NCI-H187 (cell line): ENCODE measurements around the gene HPSE2.

ENCODE experiments used
- DNase-seq, 2 experiments: peaks; one replicate each; lab custom pipeline; 2025; lab: John Stamatoyannopoulos, UW

Gene HPSE2

DNA sequence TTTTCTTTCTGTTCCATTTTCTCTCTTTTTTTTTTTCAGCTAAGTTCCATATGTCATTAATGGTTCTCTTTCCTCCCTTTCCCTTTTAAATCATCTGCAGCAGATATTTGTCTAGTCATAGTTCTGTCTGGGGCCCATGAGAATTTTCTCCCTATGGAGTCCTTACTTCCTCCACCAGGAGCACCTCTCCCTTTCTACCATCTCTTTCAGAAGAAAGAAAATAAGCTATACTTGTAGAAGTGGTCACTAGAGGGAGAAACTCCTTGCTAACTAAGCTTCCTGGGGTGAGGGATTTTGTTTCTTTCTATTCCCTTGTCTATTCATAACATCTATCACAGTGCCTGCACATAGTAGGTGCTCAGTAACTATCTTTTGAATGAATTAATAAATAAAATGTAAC lies 558.8 kb downstream of the HPSE2 start:
- DNase-seq, result no peak

GRCh38 chr10:98675902-98676301 lies 559.8 kb downstream of the HPSE2 start:
- DNase-seq, result no peak

- DNase-seq, result peak; percentile 20 to 40
These were observed 562.4 kb downstream of the HPSE2 start for GRCh38 chr10:98673171-98673782.

DNA sequence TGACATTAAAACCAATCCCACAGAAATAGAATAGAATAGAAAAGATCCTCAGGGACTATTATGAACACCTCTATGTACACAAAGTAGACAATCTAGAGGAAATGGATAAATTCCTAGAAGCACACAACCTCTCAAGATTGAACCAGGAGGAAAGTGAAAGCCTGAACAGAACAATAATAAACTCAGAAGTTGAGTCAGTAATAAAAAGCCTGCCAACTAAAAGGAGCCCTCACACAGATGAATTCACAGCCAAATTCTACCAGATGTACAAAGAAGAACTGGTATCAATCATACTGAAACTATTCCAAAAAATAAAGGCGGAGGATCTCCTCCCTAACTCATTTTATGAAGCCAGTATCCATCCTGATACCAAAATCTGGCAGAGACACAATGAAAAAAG lies 568.6 kb downstream of the HPSE2 start:
- DNase-seq, result no peak

DNA sequence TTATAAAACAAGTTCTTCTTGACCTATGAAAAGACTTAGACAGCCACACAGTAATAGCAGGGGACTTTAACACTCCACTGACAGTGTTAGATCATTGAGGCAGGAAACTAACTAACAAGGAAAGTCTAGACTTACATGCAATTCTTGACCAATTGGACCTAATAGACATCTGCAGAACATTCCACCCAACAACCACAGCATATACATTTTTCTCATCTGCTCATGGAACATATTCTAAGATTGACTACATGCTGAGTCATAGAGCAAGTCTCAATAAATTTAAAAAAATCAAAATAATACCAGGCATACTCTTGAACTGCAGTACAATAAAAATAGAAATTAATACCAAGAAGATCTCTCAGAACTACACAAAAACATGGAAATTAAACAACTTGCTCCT lies 569.4 kb downstream of the HPSE2 start:
- DNase-seq, result no peak

- DNase-seq, result no peak
These were observed 571.2 kb downstream of the HPSE2 start for GRCh38 chr10:98664329-98665042.

DNA sequence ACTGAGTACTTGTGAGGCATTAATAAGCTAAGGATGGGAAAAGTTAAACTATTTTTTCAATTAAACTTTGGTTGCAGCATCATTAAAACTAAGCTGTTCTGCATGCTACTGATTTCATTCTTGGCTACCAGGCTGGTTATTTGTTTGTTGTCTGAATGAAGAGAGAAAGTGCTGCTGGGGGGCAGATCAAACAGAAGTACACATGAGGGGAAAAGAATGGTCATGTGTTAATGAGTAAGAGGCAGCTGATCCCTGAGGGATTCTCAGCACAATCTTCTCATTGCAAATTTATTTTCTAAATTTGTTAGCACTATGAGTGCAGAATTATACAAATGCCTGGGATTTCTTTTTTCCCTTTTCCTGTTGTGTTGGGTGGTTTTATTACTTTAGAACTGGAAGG lies 575.7 kb downstream of the HPSE2 start:
- no peak for DNase-seq

- no peak for DNase-seq
These were observed 580.2 kb downstream of the HPSE2 start for GRCh38 chr10:98655492-98655891.

GRCh38 chr10:98649170-98649569 lies 586.5 kb downstream of the HPSE2 start:
- DNase-seq, result no peak

GRCh38 chr10:98646998-98647917 lies 588.4 kb downstream of the HPSE2 start:
- DNase-seq, result no peak

DNA sequence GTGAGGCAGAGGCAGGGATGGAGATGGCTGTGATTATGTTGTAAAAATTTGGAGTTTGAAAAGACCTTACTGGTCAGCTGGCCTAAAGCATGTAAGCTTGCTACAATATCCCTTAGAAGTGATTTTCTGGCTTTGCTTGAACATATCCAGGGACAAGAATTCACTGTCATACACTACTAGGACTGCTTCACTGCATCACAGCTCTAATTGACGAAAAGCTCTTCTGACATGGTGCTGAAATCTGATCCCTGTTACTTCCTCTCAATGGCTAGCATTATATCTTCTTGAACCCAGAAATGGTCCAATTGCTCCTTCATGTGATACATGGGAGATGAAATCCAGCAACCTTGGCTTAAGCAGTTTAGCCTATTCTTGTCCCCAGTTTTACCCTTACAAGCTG lies 591.2 kb downstream of the HPSE2 start:
- no peak for DNase-seq

GRCh38 chr10:98642281-98642680 lies 593.4 kb downstream of the HPSE2 start:
- no peak for DNase-seq

GRCh38 chr10:98638920-98639319 lies 596.7 kb downstream of the HPSE2 start:
- no peak for DNase-seq

- DNase-seq, result no peak
These were observed 598.7 kb downstream of the HPSE2 start for GRCh38 chr10:98636921-98637329.

DNA sequence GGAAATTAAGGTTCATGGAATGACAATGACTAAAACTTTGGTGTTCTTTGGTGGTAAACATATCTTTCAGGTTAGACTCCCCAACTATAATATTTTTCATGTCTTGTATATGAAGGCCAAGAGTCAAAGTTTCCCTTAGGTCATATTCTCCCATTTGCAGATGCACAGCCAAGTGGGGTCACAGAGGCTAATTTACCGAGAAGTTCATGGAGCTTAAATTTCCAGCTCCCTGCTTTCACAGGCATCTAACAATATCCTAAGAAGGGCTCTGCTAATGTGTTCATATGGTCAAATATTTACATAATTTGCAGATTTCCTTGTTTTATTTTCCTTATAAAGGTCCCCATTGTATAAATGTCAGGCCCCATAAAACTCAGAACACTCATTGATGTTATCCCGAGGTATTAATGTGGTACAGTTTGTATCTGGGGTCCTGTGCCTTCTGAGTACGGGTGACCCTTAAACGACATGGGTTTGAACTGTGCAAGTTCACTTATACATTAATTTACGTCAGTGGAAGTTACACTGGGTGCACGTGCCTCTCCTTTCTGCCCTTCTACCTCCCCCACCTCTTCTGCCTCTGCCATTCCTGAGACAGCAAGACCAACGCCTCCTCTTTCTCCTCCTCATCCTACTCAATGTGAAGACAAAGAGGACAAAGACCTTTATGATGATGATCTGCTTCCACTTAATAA lies 603.0 kb downstream of the HPSE2 start:
- no peak for DNase-seq

DNA sequence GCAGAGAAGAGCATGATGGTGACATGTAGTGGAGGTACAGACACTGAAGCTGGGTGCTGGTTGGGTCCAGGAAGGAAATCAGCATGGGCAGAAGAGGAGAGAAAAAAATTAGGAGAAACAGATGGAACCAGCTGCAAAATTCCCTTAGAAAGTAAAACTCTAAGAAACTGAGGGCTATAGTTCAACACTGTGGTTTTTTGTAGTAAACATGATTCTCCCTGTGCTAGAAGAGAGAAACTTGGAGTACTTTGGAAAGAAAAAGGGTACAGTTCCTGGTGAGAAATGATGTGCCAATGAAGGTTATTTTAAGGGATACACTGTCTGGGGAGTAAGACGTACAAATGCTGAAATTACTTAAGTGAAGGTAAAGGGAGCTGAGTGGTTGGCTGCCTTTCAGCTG lies 607.4 kb downstream of the HPSE2 start:
- no peak for DNase-seq

DNA sequence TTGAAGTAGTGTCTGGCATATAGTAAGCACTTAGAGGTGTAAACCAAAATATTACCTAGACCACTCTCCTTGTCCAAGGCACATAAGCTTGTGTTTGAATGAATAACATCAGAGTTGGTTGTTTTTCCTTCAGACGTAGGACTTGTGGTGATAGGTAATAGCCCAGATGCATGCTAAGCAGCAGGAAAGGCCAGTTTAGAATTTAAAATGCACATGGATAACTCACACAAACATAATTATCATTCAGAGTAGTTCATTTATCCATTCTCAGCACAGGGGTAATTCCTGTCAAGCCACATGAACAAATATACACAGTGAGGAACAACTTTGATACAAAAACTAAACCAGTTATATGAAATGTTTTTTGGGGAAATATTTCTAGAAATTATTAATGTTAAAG lies 607.9 kb downstream of the HPSE2 start:
- no peak for DNase-seq

DNA sequence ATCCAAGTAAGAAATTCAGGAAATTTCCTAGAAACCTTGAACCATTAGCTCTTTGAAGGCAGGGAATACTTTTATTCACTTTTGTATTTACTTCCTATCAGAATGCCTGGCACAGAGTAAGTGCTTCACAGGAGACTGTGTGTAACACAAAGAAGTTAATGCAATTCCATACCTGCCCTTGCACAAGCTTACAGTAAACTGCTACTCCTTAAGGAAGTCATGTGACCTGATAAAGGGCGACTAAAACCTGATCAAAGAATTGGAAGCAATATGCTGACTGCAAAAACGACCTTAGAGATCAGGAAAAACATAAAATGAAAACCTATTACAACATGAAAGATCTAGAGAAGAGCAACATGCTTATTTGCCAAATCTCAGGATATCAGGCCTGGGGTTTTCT lies 610.7 kb downstream of the HPSE2 start:
- no peak for DNase-seq

DNA sequence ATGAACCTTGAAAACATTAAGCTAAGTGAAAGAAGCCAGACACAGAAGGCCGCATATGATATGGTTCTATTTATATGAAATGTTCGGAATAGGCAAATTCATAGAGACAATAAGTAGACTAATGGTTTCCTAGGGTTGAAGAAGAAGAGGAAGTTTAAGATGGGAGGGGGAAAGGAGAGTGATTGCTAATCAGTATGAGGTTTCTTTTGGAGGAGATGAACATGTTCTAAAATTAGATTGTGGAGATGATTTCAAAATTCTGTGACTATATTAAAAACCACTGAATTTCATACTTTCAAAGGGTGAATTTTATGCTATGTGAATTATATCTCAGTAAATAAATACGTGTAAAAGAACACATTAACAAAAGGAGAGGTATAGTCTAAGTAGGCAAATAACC lies 612.5 kb downstream of the HPSE2 start:
- DNase-seq, result no peak

GRCh38 chr10:98621630-98622029 lies 614.0 kb downstream of the HPSE2 start:
- DNase-seq, result no peak

DNA sequence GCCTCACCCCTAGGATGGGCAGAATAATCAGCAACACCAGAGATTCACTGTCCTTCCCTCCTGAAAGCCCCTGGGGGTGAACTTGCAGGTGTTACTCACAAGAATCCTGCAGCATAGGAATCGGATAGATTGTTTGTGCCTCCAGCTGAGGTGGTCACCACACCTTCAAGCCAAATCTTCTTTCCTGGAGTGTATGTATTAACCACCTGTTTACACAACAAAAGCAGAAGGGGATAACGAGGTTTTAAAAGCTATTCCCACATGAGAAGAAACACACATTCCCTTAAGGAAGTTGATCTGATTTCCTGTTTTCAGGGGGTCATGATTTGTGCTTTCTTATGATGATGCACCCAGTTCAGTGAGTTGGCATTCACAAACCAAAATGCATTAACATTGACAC lies 615.1 kb downstream of the HPSE2 start:
- DNase-seq, result no peak

DNA sequence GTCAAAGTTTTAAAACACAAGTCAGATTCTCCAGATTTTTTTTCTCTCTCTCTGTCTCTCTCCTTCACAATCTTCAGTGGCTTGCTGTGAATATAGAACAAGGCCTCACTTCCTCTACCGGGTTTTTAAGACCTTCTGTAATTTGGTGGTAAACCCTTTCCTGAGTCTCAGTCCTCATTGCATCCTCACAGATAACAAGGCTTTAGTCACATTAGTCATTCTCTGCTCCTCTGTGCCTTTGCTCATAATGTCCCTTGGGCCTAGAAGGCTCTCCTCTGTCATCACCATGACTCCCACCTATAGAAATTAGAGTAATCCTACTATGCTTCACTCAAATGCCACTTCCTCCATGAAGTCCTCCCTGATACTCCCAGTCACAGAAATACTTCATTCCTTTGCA lies 616.2 kb downstream of the HPSE2 start:
- DNase-seq, result no peak
